ENCODE measurements around the gene KCTD16.

DNA sequence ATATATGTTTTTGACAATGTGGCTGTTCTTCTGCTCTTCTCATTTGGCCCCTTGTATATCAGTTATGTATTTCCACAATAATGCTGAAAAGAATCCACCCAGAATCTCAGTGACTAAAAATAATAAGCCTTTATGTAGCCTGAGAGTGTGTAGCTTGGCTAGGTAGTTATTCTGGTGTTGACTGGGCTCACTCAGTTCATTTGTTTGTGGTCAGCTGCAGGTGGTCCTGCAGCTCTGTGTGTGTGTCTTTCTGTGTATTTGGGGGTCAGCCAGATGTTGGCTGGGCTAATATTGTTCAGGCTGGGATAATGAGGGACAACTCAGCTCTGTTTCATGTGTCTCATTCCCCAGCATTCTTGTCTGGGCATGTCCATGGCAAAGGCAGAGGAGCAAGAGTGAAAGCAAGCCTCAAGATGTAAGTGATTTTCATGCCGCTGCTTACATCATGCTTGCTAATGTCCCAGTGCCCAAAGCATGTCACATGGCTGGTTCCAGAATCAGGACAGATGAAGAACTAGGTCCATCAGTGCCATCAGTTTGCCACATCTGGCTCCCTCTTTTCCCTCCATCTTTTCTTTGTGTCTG, 162.8 kb downstream of the KCTD16 start:
- TF ChIP-seq CTCF (optimal IDR thresholded peaks at IDR 0.05 in 1 of 3, IDR thresholded peaks at IDR 0.05 in 1 of 3, conservative IDR thresholded peaks at IDR 0.05 in 1 of 3; ENCODE audit: extremely low read depth in 1 of 3, insufficient read depth in 2 of 3, low read length in 3 of 3) (no peak), EZH2 (IDR thresholded peaks at IDR 0.05; ENCODE audit: low read length) (no peak)
